CD4-positive, CD25-positive, alpha-beta regulatory T cell (primary cell): ENCODE data around the gene SORCS2. TPM values are rescaled to one million over a fixed set of nuclear protein-coding genes. Genes with fewer than 3 reads are reported as not detected.

ENCODE experiments used
- ATAC-seq, 2 donors: fragments of 150-1000 bp; cut with Tn5 transposase; one replicate each; pipeline ENCODE4 v1.10.0; 2021; ENCODE audit warnings: low read depth in 2 of 2, moderate number of reproducible peaks in 2 of 2, moderate library complexity in 1 of 2
- DNase-seq, 3 donors: peaks; one replicate each; pipeline versions ENCODE4 v3.0.0 to v3.0.0-alpha.2; 2012 to 2022; ENCODE audit warnings: mixed read lengths in 1 of 3
- H3K27ac ChIP-seq: one replicate; pipeline ENCODE4 v1.7.0; 2013; ENCODE audit warnings: mild to moderate bottlenecking, low read length; ENCODE audit not compliant: insufficient read depth, poor library complexity, severe bottlenecking
- H3K27me3 ChIP-seq: one replicate; pipeline ENCODE4 v1.7.0; 2013; ENCODE audit warnings: low read length; ENCODE audit not compliant: control insufficient read depth, insufficient read depth
- H3K36me3 ChIP-seq: one replicate; pipeline ENCODE4 v1.7.0; 2013; ENCODE audit warnings: mild to moderate bottlenecking, low read length, moderate library complexity; ENCODE audit not compliant: control insufficient read depth, insufficient read depth
- H3K4me1 ChIP-seq: 2 replicates; pipeline ENCODE4 v1.7.0; 2013; ENCODE audit warnings: mild to moderate bottlenecking, low read length; ENCODE audit not compliant: insufficient read depth, control insufficient read depth, poor library complexity, severe bottlenecking
- H3K4me3 ChIP-seq: one replicate; pipeline ENCODE4 v1.7.0; 2013; ENCODE audit warnings: low read depth, mild to moderate bottlenecking, low read length, moderate library complexity
- H3K9me3 ChIP-seq, 2 experiments: 1 replicate in 1 of 2; 2 replicates in 1 of 2; pipeline ENCODE4 v1.7.0; 2013; ENCODE audit warnings: low read length in 2 of 2, mild to moderate bottlenecking in 1 of 2, moderate library complexity in 1 of 2; ENCODE audit not compliant: control insufficient read depth in 2 of 2
- H3K27ac Mint-ChIP-seq, 3 donors: one replicate each; pipeline ENCODE4 v1.8.0; 2020 to 2022; ENCODE audit warnings: mild to moderate bottlenecking in 3 of 3, mixed read lengths in 3 of 3, moderate library complexity in 2 of 3
- H3K27me3 Mint-ChIP-seq: one replicate; pipeline ENCODE4 v1.8.0; 2022; ENCODE audit warnings: mild to moderate bottlenecking, mixed read lengths
- H3K36me3 Mint-ChIP-seq: one replicate; pipeline ENCODE4 v1.8.0; 2020; ENCODE audit warnings: mixed read lengths
- H3K4me1 Mint-ChIP-seq, 4 donors: one replicate each; pipeline ENCODE4 v1.8.0; 2020 to 2022; ENCODE audit warnings: mixed read lengths in 4 of 4, mild to moderate bottlenecking in 1 of 4
- H3K4me3 Mint-ChIP-seq, 4 donors: one replicate each; pipeline ENCODE4 v1.8.0; 2020 to 2022; ENCODE audit warnings: mild to moderate bottlenecking in 4 of 4, mixed read lengths in 4 of 4, moderate library complexity in 3 of 4
- H3K9me3 Mint-ChIP-seq, 7 donors: one replicate each; pipeline ENCODE4 v1.8.0; 2020 to 2022; ENCODE audit warnings: mixed read lengths in 7 of 7, mild to moderate bottlenecking in 3 of 7, moderate library complexity in 2 of 7
- polyA plus RNA-seq, 4 donors: library from polyadenylated mRNA; unstranded; fragments of 300-500 nt; fragmentation: Illumina TruSeq; gene quantifications; one replicate each; pipeline ENCODE4 v1.2.3, GENCODE V29; 2021
- total RNA-seq: library from RNA; stranded (reverse); gene quantifications from one replicate; pipeline ENCODE4 v1.2.3, GENCODE V29; 2022

The SORCS2 gene
- total and polyA plus RNA-seq, 5 donors from 2014 or later, result not detected

GRCh38 chr4:7498446-7499200 lies 306.3 kb downstream of the SORCS2 start:
- no peaks in the 10 kb centered on the region for H3K36me3 ChIP-seq
- Mint-ChIP-seq H3K9me3 (peaks cover 0 to 1% (median 0%) of the 10 kb centered on the region in 7 donors), H3K36me3 (no peaks in the 10 kb centered on the region), H3K4me1 (no peaks in the 10 kb centered on the region), H3K4me3 (no peak overlapping the region), H3K27me3 (peaks cover 4% of the 10 kb centered on the region), H3K27ac (no peak overlapping the region)
- no peaks in the 10 kb centered on the region for H3K4me1 ChIP-seq
- ATAC-seq (no peak), DNase-seq (no peak)
- no peaks in the 10 kb centered on the region for H3K27me3 ChIP-seq
- no peak overlapping the region for H3K4me3 ChIP-seq
- no peaks in the 10 kb centered on the region for H3K9me3 ChIP-seq
- no peak overlapping the region for H3K27ac ChIP-seq

DNA sequence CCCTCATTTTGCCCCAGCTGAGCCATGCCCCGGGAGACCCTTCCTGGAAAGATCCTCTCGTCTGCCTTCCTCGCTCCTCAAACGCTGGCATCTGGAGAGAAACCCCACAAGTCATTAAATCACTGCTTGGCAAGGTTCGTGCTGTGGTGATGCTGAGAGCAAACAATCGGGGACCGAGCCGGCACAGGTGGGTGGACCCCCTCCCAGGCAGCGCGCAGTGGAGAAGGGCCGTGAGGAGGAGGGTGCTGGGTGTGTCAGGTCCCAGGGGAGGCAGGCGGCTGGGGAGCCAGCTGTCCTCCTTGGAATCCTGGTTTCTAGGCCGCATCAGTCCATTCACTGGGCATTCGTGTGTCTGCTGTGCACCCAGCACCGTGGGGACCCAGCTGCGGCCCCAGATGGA lies 307.3 kb downstream of the SORCS2 start:
- DNase-seq, result no peak
- Histone ChIP-seq H3K4me3 (no peak overlapping the region), H3K27me3 (no peaks in the 10 kb centered on the region), H3K4me1 (no peaks in the 10 kb centered on the region), H3K27ac (no peak overlapping the region), H3K9me3 (no peaks in the 10 kb centered on the region), H3K36me3 (no peaks in the 10 kb centered on the region)
- no peak for ATAC-seq
- H3K27me3 Mint-ChIP-seq, result peaks cover 4% of the 10 kb centered on the region
- H3K4me1 Mint-ChIP-seq, result no peaks in the 10 kb centered on the region
- H3K36me3 Mint-ChIP-seq, result no peaks in the 10 kb centered on the region
- H3K27ac Mint-ChIP-seq, result no peak overlapping the region
- H3K9me3 Mint-ChIP-seq, result peaks cover 0 to 1% (median 0%) of the 10 kb centered on the region in 7 donors
- H3K4me3 Mint-ChIP-seq, result no peak overlapping the region

DNA sequence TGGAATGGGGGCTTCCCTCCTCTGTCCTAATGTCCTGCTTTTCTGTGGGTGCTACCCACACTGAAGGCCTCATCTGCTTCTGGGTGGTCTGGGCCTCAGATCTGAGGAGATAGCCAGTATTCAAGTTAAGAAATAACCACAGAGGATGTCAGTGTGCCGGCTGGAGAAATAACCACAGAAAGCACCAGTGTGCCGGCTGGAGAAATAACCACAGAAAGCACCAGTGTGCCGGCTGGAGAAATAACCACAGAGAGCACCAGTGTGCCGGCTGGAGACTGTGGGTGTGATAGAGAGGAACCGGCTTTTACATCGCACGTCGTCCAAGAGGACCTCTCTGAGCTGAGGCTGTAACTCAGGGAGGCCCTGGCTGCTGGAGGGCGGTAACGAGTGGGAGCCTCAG lies 308.1 kb downstream of the SORCS2 start:
- H3K36me3 Mint-ChIP-seq, result no peaks in the 10 kb centered on the region
- no peaks in the 10 kb centered on the region for H3K9me3 ChIP-seq
- peaks cover 4% of the 10 kb centered on the region for H3K27me3 Mint-ChIP-seq
- ATAC-seq (no peak), DNase-seq (no peak)
- H3K27ac Mint-ChIP-seq, result no peak overlapping the region
- H3K4me3 ChIP-seq, result no peak overlapping the region
- no peaks in the 10 kb centered on the region for H3K4me1 Mint-ChIP-seq
- no peaks in the 10 kb centered on the region for H3K36me3 ChIP-seq
- no peaks in the 10 kb centered on the region for H3K4me1 ChIP-seq
- H3K9me3 Mint-ChIP-seq, result peaks cover 0 to 1% (median 0%) of the 10 kb centered on the region in 7 donors
- no peak overlapping the region for H3K27ac ChIP-seq
- no peak overlapping the region for H3K4me3 Mint-ChIP-seq
- no peaks in the 10 kb centered on the region for H3K27me3 ChIP-seq

DNA sequence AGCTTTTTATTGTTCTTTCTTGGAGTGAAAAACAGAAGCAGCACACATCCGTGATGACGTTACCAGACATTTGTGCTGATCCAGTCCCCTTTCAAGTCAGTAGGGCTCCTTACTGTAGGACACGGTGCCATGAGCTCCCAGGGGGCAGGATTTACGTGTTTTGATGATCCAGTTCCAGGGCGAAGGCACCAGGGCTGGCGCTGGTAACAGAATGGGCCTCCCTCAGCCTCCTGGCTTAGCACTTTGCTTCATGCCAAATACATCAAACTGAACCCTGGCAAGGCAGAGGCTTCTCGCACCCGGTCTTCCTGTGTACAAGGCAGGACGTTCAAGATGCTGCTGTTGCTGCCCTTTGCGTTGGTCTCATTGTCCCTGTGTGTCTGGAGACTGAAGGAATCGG lies 309.0 kb downstream of the SORCS2 start:
- Mint-ChIP-seq H3K27me3 (peaks cover 4% of the 10 kb centered on the region), H3K4me1 (no peaks in the 10 kb centered on the region), H3K36me3 (no peaks in the 10 kb centered on the region), H3K4me3 (no peak overlapping the region), H3K27ac (no peak overlapping the region), H3K9me3 (peaks cover 0 to 1% (median 0%) of the 10 kb centered on the region in 7 donors)
- ATAC-seq (no peak), DNase-seq (no peak)
- Histone ChIP-seq H3K9me3 (no peaks in the 10 kb centered on the region), H3K36me3 (no peaks in the 10 kb centered on the region), H3K4me3 (no peak overlapping the region), H3K4me1 (no peaks in the 10 kb centered on the region), H3K27ac (no peak overlapping the region), H3K27me3 (no peaks in the 10 kb centered on the region)

DNA sequence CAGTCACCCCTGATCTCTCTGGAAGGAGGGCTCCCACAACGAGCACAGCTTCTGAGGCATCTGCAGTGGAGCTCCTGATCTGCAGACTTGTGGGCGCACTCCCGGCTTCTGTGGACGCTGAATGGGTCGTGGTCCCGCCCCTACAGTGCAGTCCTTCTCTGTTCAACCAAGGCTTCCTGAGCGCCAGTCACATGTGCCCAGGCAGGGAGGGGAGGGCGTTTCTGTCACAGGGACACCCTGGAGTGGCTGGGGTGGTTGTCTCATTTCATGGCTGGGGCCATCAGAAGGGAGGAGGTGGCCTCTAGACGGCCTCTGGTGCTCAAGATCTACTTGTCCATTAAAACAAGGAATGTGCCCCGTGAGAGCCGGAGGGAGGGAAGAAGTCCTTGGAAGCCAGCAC lies 309.5 kb downstream of the SORCS2 start:
- no peak overlapping the region for H3K27ac ChIP-seq
- H3K9me3 ChIP-seq, result no peaks in the 10 kb centered on the region
- H3K4me1 ChIP-seq, result no peaks in the 10 kb centered on the region
- DNase-seq, result no peak
- no peak overlapping the region for H3K4me3 ChIP-seq
- H3K9me3 Mint-ChIP-seq, result peaks cover 0 to 1% (median 0%) of the 10 kb centered on the region in 7 donors
- no peak for ATAC-seq
- H3K4me3 Mint-ChIP-seq, result no peak overlapping the region
- H3K27ac Mint-ChIP-seq, result no peak overlapping the region
- no peaks in the 10 kb centered on the region for H3K36me3 ChIP-seq
- no peaks in the 10 kb centered on the region for H3K27me3 ChIP-seq
- H3K27me3 Mint-ChIP-seq, result peaks cover 4% of the 10 kb centered on the region
- no peaks in the 10 kb centered on the region for H3K36me3 Mint-ChIP-seq
- no peaks in the 10 kb centered on the region for H3K4me1 Mint-ChIP-seq

- no peaks in the 10 kb centered on the region for H3K27me3 ChIP-seq
- H3K27me3 Mint-ChIP-seq, result peaks cover 12% of the 10 kb centered on the region
- DNase-seq (no peak), ATAC-seq (no peak)
- no peaks in the 10 kb centered on the region for H3K36me3 ChIP-seq
- H3K4me3 Mint-ChIP-seq, result no peak overlapping the region
- H3K4me1 Mint-ChIP-seq, result no peaks in the 10 kb centered on the region
- no peaks in the 10 kb centered on the region for H3K36me3 Mint-ChIP-seq
- no peaks in the 10 kb centered on the region for H3K9me3 ChIP-seq
- H3K4me3 ChIP-seq, result no peak overlapping the region
- H3K9me3 Mint-ChIP-seq, result peaks cover 0 to 2% (median 0%) of the 10 kb centered on the region in 7 donors
- H3K27ac ChIP-seq, result no peak overlapping the region
- H3K27ac Mint-ChIP-seq, result no peak overlapping the region
- H3K4me1 ChIP-seq, result no peaks in the 10 kb centered on the region
These were observed 311.4 kb downstream of the SORCS2 start for GRCh38 chr4:7503559-7504249.

- Mint-ChIP-seq H3K4me3 (no peak overlapping the region), H3K27me3 (peaks cover 8% of the 10 kb centered on the region), H3K9me3 (peaks cover 0 to 2% (median 0%) of the 10 kb centered on the region in 7 donors), H3K36me3 (no peaks in the 10 kb centered on the region), H3K27ac (no peak overlapping the region), H3K4me1 (no peaks in the 10 kb centered on the region)
- H3K4me3 ChIP-seq, result no peak overlapping the region
- no peak overlapping the region for H3K27ac ChIP-seq
- no peaks in the 10 kb centered on the region for H3K36me3 ChIP-seq
- H3K9me3 ChIP-seq, result no peaks in the 10 kb centered on the region
- H3K4me1 ChIP-seq, result no peaks in the 10 kb centered on the region
- H3K27me3 ChIP-seq, result no peaks in the 10 kb centered on the region
- no peak for ATAC-seq
- DNase-seq, result no peak
These were observed 313.0 kb downstream of the SORCS2 start for GRCh38 chr4:7505116-7505900.
